ENCODE data around the gene PNMA6F.
"Not testable (repeated sequence)": the region's sequence is repeated elsewhere in the genome, so short reads cannot be mapped to it uniquely, and the experiment has no call there.

PNMA6F gene

DNA sequence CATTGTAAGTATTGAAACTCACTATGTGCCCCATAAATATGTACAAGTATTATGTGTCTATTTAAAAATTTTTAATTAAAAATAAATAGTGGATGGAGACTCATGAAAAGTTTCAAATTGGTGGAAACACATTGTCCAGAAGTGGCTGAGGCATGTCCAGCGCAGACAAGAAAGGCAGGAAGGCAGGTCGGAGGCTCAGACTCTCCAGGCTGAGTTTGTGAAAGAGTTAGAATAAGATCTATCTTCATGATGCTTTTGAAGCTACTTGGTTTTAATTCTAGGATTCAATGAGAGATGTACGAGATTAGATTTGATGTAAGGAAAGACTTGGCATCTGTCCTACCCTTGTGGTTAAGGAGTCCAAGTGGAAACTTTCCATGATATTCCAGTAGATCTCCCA is 19.8 kb downstream of the PNMA6F start:
- DNase-seq: no peak

GRCh38 chrX:153299855-153300254 is 21.7 kb downstream of the PNMA6F start:
- no peak for DNase-seq

DNA sequence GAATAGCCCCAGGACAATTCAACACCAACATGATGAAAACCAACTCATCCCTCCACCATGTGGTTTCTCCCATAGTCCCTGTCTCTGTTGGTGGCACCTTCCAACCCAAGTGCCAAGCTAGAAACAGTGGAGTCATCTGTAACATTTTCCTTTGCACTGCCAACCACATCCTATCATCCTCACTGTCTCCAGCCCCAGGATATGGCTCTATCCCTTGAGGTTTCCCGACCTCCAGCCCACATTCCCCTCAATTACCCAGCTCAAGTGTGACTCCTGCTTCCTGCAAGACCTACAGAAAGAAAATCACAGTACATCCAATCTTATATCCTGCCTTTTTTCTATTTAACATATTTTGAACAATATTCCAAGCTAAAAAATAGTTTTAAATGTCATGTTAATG is 24.2 kb downstream of the PNMA6F start:
- DNase-seq: no peak

DNA sequence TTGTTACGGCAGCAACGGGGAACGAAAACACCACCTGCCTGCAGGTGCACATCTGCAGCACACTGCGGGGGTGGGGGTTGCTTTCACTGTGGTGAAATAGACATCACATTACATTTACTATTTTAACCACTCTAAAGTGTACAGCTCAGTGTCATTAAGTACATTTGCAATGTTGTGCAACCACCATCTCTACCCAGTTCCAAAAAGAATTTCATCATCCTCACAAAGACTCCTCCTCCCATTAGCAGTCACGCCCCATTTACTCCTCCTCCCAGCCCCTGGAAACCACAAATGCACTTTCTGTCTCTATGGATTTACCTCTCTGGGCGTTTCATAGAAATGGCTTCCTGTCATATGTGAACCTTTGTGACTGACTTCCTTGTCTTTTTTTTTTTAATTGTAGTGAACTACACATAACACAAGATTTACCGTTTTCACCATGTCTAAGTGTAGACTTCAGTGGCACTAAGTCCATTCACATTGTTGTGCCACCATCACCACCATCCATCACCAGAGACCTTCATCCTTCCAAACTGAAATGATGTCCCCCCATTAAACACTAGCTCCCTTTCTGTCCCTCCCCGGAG is 28.0 kb downstream of the PNMA6F start:
- not testable (repeated sequence) for DNase-seq

DNA sequence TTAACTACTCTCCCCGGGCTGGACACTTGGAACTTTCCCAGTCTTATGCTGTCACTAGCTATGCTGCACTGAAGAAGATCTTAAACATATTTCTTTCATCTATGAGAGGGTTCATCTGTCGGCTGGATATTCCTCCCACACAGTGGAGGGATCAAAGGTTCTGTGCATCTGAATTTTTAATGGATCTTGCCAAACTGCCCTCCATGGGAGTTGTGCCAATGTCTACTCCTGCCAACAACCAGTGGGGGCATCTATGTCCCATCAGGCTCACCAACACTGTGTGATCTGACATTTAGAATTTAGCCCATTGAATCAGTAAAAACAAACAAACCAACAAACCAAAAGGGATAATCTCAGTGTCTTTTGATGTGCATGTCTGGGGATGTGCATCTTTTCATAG is 32.8 kb downstream of the PNMA6F start:
- DNase-seq: not testable (repeated sequence)

DNA sequence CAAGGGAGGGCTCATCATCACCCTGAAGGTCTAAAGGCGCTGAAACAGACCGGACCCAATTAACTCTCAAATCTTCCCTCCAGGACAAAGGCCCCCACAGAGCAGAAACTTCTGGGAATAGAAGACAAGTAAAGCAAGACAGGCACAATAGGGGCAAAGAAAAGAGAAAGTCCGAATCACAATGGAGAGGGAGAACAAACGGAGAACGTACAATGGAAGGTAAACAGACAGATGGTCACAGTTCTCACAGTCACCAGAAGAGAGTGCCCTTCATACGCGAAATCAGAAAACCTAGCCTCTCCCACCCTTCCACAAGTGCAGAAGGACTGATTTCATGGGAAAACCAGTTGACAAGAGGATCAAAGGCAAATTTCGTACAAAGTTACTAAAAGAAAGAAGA is 35.9 kb downstream of the PNMA6F start:
- DNase-seq: not testable (repeated sequence)

DNA sequence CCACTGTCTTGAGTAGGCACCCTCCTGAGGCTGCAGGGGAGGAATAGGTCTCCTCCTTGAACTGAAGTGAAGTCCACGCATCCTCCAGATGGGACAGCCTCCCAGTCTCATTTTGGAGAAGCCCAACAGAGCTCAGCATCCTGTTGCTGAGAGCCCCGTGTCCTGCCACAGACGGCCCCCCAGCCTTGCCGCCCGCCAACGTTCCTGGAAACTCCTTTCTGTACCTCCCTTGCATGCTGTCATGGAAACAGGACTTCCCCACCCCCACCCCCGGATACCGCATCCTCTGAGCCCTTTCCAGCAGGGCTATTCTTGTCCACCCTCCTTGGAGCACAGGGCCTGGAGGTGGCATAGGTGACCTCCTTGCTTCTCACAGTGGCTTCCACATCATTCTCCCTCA is 37.6 kb downstream of the PNMA6F start:
- not testable (repeated sequence) for DNase-seq

DNA sequence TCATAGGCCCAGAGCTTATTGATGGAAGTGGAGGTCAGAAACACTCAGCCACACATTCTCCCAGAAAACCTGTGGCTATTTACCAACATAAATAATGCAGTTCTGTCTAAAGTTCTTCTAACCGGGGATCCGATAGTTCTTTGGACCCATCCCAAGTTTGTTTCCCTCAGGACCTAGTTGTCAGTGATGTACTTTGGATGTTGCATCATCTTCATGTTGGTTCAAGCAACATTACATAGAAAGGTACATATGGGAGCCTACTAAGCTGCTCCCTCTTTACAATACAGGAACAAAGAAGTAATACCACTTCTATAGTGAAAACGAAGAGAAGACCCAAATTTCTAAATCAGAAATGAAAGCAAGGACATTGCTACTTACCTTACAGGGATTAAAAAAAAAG is 39.8 kb downstream of the PNMA6F start:
- not testable (repeated sequence) for DNase-seq

DNA sequence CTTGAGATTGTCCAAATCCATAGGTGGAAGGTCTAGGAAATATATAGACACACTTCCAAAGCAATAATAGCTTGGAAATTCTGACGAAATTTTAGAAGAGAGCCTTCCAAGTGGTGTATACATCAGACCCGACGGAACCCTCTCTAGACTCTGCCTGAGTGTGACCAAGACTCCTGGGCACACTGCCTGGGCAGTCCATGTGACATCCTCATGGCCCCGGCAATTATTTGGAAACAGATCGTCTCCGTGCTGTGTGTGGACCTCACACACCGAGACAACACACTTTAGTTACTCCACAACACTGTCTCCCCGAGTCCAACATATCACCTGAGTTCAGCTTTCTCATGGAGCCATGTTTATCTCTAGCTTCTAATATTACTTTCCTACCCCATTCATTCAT is 42.3 kb downstream of the PNMA6F start:
- not testable (repeated sequence) for DNase-seq

DNA sequence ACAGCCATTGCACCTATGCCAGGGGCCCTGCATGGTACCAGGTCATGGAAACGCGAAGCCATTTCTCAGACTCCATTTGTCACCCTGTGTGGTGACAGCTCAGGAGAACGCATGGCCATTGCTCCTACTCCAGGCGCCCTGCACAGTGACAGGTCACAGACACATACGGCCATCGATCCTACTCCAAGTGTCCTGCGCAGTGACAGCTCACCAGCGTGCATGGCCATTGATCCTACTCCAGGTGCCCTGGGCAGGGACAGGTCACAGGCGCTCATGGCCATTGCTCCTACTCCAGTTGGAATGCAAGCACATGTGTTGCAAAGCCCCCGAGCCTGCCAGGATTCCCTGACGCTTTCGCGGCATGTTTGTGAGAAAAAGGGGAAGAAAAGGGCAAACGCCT is 45.5 kb downstream of the PNMA6F start:
- not testable (repeated sequence) for DNase-seq

DNA sequence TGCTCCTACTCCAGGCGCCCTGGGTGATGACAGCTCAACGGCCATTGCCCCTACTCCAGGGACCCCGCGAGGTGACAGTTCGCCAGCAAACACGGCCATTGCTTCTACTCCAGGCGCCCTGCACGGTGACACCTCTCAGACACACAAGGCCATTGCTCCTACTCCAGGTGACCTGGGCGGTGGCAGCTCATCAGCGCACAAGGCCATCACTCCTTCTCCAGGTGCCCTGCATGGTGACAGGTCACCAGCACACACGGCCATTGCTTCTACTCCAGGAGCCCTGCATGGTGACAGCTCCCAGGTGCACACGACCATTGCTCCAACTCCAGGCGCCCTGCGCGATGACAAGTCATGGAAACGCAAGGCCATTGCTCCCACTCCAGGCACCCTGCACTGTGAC is 46.1 kb downstream of the PNMA6F start:
- DNase-seq: not testable (repeated sequence)

- DNase-seq: not testable (repeated sequence)
Measured at GRCh38 chrX:153272584-153272983, 49.0 kb downstream of the PNMA6F start.

DNA sequence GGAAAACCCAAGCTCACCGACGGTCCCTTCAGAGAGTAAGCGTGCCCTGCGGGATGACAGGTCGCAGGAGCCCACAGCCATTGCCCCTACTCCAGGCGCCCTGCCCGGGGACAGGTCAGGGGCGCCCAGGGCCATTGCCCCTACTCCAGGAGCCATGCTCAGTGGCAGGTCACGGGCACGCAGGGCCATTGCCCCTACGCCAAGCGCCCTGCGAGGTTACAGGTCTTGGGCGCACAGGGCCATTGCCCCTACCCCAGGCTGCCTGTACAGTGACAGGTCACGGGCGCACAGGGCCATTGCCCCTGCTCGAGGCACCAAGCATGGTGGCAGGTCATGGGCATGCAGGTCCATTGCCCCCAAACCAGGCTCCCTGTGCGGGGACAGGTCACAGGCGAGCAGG is 49.5 kb downstream of the PNMA6F start:
- DNase-seq: not testable (repeated sequence)
